Measurements from ENCODE around the gene PRDM2.

- TF ChIP-seq, protein P1, sequence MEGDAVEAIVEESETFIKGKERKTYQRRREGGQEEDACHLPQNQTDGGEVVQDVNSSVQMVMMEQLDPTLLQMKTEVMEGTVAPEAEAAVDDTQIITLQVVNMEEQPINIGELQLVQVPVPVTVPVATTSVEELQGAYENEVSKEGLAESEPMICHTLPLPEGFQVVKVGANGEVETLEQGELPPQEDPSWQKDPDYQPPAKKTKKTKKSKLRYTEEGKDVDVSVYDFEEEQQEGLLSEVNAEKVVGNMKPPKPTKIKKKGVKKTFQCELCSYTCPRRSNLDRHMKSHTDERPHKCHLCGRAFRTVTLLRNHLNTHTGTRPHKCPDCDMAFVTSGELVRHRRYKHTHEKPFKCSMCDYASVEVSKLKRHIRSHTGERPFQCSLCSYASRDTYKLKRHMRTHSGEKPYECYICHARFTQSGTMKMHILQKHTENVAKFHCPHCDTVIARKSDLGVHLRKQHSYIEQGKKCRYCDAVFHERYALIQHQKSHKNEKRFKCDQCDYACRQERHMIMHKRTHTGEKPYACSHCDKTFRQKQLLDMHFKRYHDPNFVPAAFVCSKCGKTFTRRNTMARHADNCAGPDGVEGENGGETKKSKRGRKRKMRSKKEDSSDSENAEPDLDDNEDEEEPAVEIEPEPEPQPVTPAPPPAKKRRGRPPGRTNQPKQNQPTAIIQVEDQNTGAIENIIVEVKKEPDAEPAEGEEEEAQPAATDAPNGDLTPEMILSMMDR (IDR thresholded peaks at IDR 0.05) = no peak
- TF ChIP-seq EP300 (IDR thresholded peaks at IDR 0.05) (no peak), POLR2A (IDR thresholded peaks at IDR 0.05) (no peak)
Observed at GRCh38 chr1:13735168-13735930, 35.4 kb downstream of the PRDM2 start.

Data from suprapubic skin (tissue), 3 donors.